Mucosa of descending colon (tissue), 3 donors: ENCODE data around the gene TYROBP. TPM values are rescaled to one million over a fixed set of nuclear protein-coding genes. Genes with fewer than 3 reads are reported as not detected.
A peak's percentile ranks its signal among the peaks of the same experiment; 100 is the strongest.
"Not testable (repeated sequence)": the region's sequence is repeated elsewhere in the genome, so short reads cannot be mapped to it uniquely, and the experiment has no call there.

Source experiments
- ATAC-seq: fragments of 200-7000 bp; cut with Tn5 transposase; one replicate; pipeline ENCODE4 v1.9.1; 2020; ENCODE audit warnings: mild to moderate bottlenecking, moderate library complexity
- DNase-seq, 3 donors: peaks; one replicate each; pipeline ENCODE4 v3.0.0-alpha.2; 2020
- H3K36me3 ChIP-seq: fragments of 200-600 bp; one replicate; pipeline ENCODE4 v1.8.0; 2021; ENCODE audit warnings: low read depth, mild to moderate bottlenecking
- H3K4me1 ChIP-seq: fragments of 200-600 bp; one replicate; pipeline ENCODE4 v1.8.0; 2021; ENCODE audit warnings: low read depth, mild to moderate bottlenecking
- H3K4me3 ChIP-seq: fragments of 200-600 bp; one replicate; pipeline ENCODE4 v1.8.0; 2021; ENCODE audit warnings: mild to moderate bottlenecking
- H3K9me3 ChIP-seq: fragments of 200-600 bp; one replicate; pipeline ENCODE4 v1.8.0; 2021; ENCODE audit warnings: mild to moderate bottlenecking
- CTCF ChIP-seq: fragments of 200-600 bp; IDR thresholded peaks from one replicate; pipeline ENCODE4 v1.8.0; 2022; ENCODE audit warnings: antibody characterized with exemption, mild to moderate bottlenecking
- intact Hi-C, 2 donors: fragments of 100-400 bp; cut with DNase I in 1 of 2; cut with micrococcal nuclease in 1 of 2; formaldehyde crosslinking; loops; one replicate each; pipeline versions ENCODE4 v1.11.0 to v1.11.1; 2022; cut with DNase I, micrococcal nuclease
- total RNA-seq, 3 donors: library from RNA; stranded (reverse); fragmentation: NEBNext Ultra II Directional in 2 of 3; extraction: Animal tissue kit (Norgen Biotek cat#: 25700) in 2 of 3; gene quantifications; one replicate each; pipeline versions ENCODE4 v1.2.1 to v1.2.4, GENCODE V29; 2021 to 2023
- donor health status: DM: no; HTN: no; CAD: no; lungs with moderate emphysema.
- donor health status: DM: no; HTN: no; CAD: no.
- donor health status: DM: no; HTN: yes; CAD: no.

TYROBP gene
- total RNA-seq, 3 donors from 2014 or later: 15.7 to 50.2 (median 45.0) TPM

GRCh38 chr19:35870798-35871197 lies 37.3 kb downstream of the TYROBP start:
- Histone ChIP-seq H3K4me3 (no peak overlapping the region), H3K4me1 (peaks cover 18% of the 10 kb centered on the region), H3K9me3 (no peaks in the 10 kb centered on the region), H3K36me3 (no peaks in the 10 kb centered on the region)
- DNase-seq: no peak
- intact Hi-C loops: no loop called here
- TF ChIP-seq CTCF: no peak
- ATAC-seq: no peak

- H3K9me3 ChIP-seq, H3K36me3 ChIP-seq, ATAC-seq, intact Hi-C loops, H3K4me3 ChIP-seq: not testable (repeated sequence)
- peaks cover 18% of the 10 kb centered on the region for H3K4me1 ChIP-seq
- peak in 1 of 3 donors; percentile 18 for DNase-seq
Observed at GRCh38 chr19:35870124-35870736, 37.9 kb downstream of the TYROBP start.

DNA sequence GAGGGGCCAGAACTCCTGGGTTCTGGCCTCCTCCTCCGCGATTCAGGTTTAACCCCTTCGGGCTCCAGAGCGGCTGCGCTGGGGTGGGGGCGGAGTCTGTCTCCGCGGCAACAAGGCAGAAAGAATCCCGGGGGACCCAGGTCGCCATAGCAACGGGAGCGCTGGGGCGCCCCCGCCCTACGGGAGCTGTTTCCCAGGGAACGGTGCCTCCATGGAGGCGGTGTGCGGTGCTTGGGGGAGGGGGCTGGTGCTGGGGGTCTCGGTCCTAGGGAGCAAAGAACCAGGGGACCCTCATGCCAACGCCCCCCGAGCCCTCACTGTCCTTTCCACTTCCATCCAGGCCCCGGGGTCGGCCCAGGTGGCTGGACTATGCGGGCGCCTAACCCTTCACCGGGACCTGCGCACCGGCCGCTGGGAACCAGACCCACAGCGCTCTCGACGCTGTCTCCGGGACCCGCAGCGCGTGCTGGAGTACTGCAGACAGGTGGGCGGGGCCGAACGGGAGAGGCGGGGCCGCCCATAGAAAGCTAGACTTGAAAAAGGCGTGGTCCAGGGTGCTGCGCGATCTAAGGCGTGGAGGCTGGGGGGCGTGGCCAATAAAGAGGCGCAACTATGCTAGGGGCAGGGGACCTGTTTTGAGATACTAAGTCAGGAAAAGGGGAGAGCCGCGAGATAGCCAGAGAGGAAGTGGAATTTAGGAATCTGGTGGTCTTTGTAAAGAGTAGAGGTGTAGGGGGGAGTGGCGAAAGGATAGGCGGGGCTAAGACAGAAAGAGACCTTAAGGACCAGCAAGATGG lies 38.6 kb downstream of the TYROBP start:
- ATAC-seq: peak; percentile 83
- Histone ChIP-seq H3K36me3 (no peaks in the 10 kb centered on the region), H3K4me1 (peaks cover 18% of the 10 kb centered on the region), H3K9me3 (no peaks in the 10 kb centered on the region), H3K4me3 (no peak overlapping the region)
- no peak for TF ChIP-seq CTCF
- intact Hi-C loops: no loop called here
- DNase-seq: peak; percentile 71 to 81 (median 75)

DNA sequence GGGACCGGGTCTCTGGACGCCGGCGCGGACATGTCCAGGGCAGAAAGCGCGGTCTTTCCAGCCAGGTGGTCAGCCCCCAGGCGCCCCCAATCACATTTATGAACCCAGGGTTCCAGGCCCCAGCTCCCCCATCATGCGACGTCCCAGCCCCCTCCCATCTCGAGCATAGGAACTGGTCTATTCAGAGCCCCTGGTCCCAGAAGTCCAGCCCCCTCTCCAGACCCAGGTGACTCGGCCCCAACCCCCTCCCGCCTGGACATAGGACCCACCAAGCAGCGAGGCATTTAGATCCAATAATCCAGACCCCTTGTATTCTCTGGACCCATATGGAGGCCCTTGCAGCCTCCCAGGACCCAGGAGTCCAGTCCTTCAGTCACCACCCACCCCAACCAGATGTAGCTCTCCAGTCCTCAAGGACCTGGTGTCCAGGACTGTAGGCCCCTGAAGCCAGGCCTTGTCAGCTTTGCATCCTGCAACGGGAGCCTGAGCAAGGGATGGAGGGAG lies 39.2 kb downstream of the TYROBP start:
- intact Hi-C loops: no loop called here
- DNase-seq (no peak), ATAC-seq (peak; percentile 9)
- TF ChIP-seq CTCF: no peak
- Histone ChIP-seq H3K4me3 (no peak overlapping the region), H3K36me3 (no peaks in the 10 kb centered on the region), H3K4me1 (peaks cover 18% of the 10 kb centered on the region), H3K9me3 (no peaks in the 10 kb centered on the region)

DNA sequence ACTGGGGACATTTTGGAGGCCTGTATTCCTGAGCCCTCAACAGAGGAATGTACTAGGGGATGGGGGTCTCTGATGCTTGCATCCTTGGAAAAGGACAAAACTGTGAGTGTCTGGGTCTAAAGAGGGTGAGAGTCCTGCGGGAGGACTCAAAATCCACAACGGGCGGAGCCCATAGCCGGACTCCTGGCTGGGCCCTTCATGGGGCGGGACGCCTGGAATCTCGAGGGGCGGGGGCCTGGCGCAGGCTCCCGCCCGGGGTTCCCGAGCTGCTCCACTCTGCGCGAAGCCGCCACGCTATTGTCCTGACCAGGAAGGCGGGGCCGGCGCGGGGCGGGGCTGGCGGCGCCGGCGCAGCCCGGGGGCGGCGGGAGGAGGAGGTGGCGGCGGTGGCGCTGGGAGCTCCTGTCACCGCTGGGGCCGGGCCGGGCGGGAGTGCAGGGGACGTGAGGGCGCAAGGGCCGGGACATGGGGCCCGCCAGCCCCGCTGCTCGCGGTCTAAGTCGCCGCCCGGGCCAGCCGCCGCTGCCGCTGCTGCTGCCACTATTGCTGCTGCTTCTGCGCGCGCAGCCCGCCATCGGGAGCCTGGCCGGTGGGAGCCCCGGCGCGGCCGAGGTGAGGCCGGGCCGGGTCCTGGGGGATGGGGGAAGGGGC lies 39.8 kb downstream of the TYROBP start, which contains the start of gene APLP1:
Gene APLP1 (plus strand): TSS at position 403 of the 651 bp plus-strand sequence. CDS start 63 bp downstream, at position 466.
- peaks cover 18% of the 10 kb centered on the region for H3K4me1 ChIP-seq
- TF ChIP-seq CTCF: no peak
- peak in 2 of 3 donors; percentile 68 to 76 for DNase-seq
- ATAC-seq: peak; percentile 85
- intact Hi-C loops: no loop called here
- H3K4me3 ChIP-seq: no peak within 1 kb of the TSS
- no peaks in the 10 kb centered on the region for H3K9me3 ChIP-seq
- no peaks in the 10 kb centered on the region for H3K36me3 ChIP-seq

- Histone ChIP-seq H3K4me3 (no peak overlapping the region), H3K36me3 (no peaks in the 10 kb centered on the region), H3K9me3 (no peaks in the 10 kb centered on the region), H3K4me1 (no peaks in the 10 kb centered on the region)
- no peak for TF ChIP-seq CTCF
- ATAC-seq: no peak
- intact Hi-C loops: no loop called here
- no peak for DNase-seq
Observed at GRCh38 chr19:35863018-35863417, 45.1 kb downstream of the TYROBP start.
